GM23338 (cell line): ENCODE results near the gene PDE6A. TPM values are rescaled to one million over a fixed set of nuclear protein-coding genes. Genes with fewer than 3 reads are reported as not detected.

Source experiments
- ATAC-seq: fragments of 200-7000 bp; cut with Tn5 transposase; 3 replicates; pipeline ENCODE4 v1.9.1; 2020
- DNase-seq: peaks from one replicate; pipeline ENCODE4 v3.0.0-alpha.2; 2015; ENCODE audit warnings: low spot score
- H2AFZ ChIP-seq: fragments of 200-600 bp; sonication (generic); 2 replicates; pipeline ENCODE4 v1.8.0; 2016; ENCODE audit warnings: antibody characterized with exemption, mild to moderate bottlenecking, moderate library complexity
- H3F3A ChIP-seq: fragments of 200-600 bp; sonication (generic); replicated peaks from 2 replicates; pipeline ENCODE4 v1.8.0; 2017; ENCODE audit warnings: antibody characterized with exemption, mixed run types, low read depth
- H3K27ac ChIP-seq: fragments of 200-600 bp; sonication (generic); 2 replicates; pipeline ENCODE4 v1.6.1; 2016; ENCODE audit warnings: low read depth
- H3K27me3 ChIP-seq: fragments of 200-600 bp; sonication (generic); 2 replicates; pipeline ENCODE4 v1.8.0; 2016; ENCODE audit warnings: mild to moderate bottlenecking, mixed run types, moderate library complexity; ENCODE audit not compliant: insufficient read depth
- H3K36me3 ChIP-seq: fragments of 200-600 bp; sonication (generic); 2 replicates; pipeline ENCODE4 v1.8.0; 2016; ENCODE audit warnings: mild to moderate bottlenecking; ENCODE audit not compliant: insufficient read depth
- H3K4me1 ChIP-seq: fragments of 200-600 bp; sonication (generic); 2 replicates; pipeline ENCODE4 v1.8.0; 2016; ENCODE audit warnings: mild to moderate bottlenecking, moderate library complexity; ENCODE audit not compliant: insufficient read depth
- H3K4me2 ChIP-seq: fragments of 200-600 bp; sonication (generic); 2 replicates; pipeline ENCODE4 v1.7.1; 2017; ENCODE audit warnings: mixed run types
- H3K4me3 ChIP-seq: fragments of 200-600 bp; sonication (generic); 2 replicates; pipeline ENCODE4 v1.6.1; 2016; ENCODE audit warnings: mixed run types
- H3K79me2 ChIP-seq: fragments of 200-600 bp; sonication (generic); replicated peaks from 2 replicates; pipeline ENCODE4 v1.8.0; 2017; ENCODE audit warnings: mild to moderate bottlenecking; ENCODE audit not compliant: insufficient read depth
- H3K9me2 ChIP-seq: fragments of 200-600 bp; sonication (generic); 2 replicates; pipeline ENCODE4 v1.8.0; 2017; ENCODE audit not compliant: insufficient read depth
- H4K20me1 ChIP-seq: fragments of 200-600 bp; sonication (generic); replicated peaks from 2 replicates; pipeline ENCODE4 v1.8.0; 2017; ENCODE audit warnings: mild to moderate bottlenecking; ENCODE audit not compliant: insufficient read depth
- H3K27ac Mint-ChIP-seq: 2 replicates; pipeline ENCODE4 v1.8.0; 2020; ENCODE audit warnings: inconsistent platforms, mild to moderate bottlenecking, moderate library complexity, mixed read lengths
- H3K27me3 Mint-ChIP-seq: 3 replicates; pipeline ENCODE4 v1.8.0; 2022; ENCODE audit warnings: low read depth, mild to moderate bottlenecking, moderate library complexity, mixed read lengths, inconsistent platforms; ENCODE audit not compliant: insufficient read depth, poor library complexity
- H3K36me3 Mint-ChIP-seq: 3 replicates; pipeline ENCODE4 v1.8.0; 2021; ENCODE audit warnings: low read depth, mild to moderate bottlenecking, inconsistent platforms, moderate library complexity, mixed read lengths
- H3K4me1 Mint-ChIP-seq: 3 replicates; pipeline ENCODE4 v1.8.0; 2020; ENCODE audit warnings: mild to moderate bottlenecking, inconsistent platforms, mixed read lengths
- H3K4me3 Mint-ChIP-seq: 3 replicates; pipeline ENCODE4 v1.8.0; 2021; ENCODE audit warnings: moderate library complexity, mild to moderate bottlenecking, inconsistent platforms, mixed read lengths
- H3K9me3 Mint-ChIP-seq: 3 replicates; pipeline ENCODE4 v1.8.0; 2020; ENCODE audit warnings: moderate library complexity, mild to moderate bottlenecking, inconsistent platforms, mixed read lengths
- CREB1 ChIP-seq: fragments of 250-450 bp; sonication (Bioruptor Pico); IDR thresholded peaks from 2 replicates; pipeline ENCODE4 v1.5.0; 2020; ENCODE audit warnings: low read depth, mild to moderate bottlenecking, moderate library complexity
- CTCF ChIP-seq, 2 experiments: fragments of 200-600 bp in 1 of 2; sonication (generic) in 1 of 2; conservative IDR thresholded peaks; 2 replicates each; pipeline versions ENCODE4 v1.5.1 to v1.6.1; 2016 to 2017; ENCODE audit warnings: antibody characterized with exemption in 2 of 2, low read depth in 2 of 2, mild to moderate bottlenecking in 2 of 2, moderate library complexity in 1 of 2
- ETS1 ChIP-seq: IDR thresholded peaks from 2 replicates; pipeline ENCODE4 v1.6.1; 2016; ENCODE audit warnings: antibody characterized with exemption
- EZH2 ChIP-seq: fragments of 200-600 bp; sonication (generic); IDR thresholded peaks from one replicate; pipeline ENCODE4 v1.8.0; 2017; ENCODE audit warnings: antibody characterized with exemption, mild to moderate bottlenecking, low read depth; ENCODE audit not compliant: unreplicated experiment
- EZH2phosphoT487 ChIP-seq: fragments of 200-600 bp; sonication (generic); IDR thresholded peaks from one replicate; pipeline ENCODE4 v1.8.1; 2018; ENCODE audit warnings: antibody characterized with exemption; ENCODE audit not compliant: unreplicated experiment
- JUNB ChIP-seq: IDR thresholded peaks from one replicate; pipeline ENCODE4 v1.6.1; 2016; ENCODE audit warnings: antibody characterized with exemption; ENCODE audit not compliant: unreplicated experiment
- NANOG ChIP-seq: IDR thresholded peaks from 2 replicates; pipeline ENCODE4 v1.6.1; 2016; ENCODE audit warnings: antibody characterized with exemption, borderline replicate concordance
- POLR2AphosphoS5 ChIP-seq: IDR thresholded peaks from 2 replicates; pipeline ENCODE4 v1.6.1; 2016; ENCODE audit warnings: antibody characterized with exemption, low read depth
- REST ChIP-seq: IDR thresholded peaks from one replicate; pipeline ENCODE4 v1.6.1; 2018; ENCODE audit warnings: antibody characterized with exemption; ENCODE audit not compliant: unreplicated experiment
- STAT1 ChIP-seq: IDR thresholded peaks from one replicate; pipeline ENCODE4 v1.6.1; 2016; ENCODE audit warnings: antibody characterized with exemption; ENCODE audit not compliant: unreplicated experiment
- ZNF114 ChIP-seq: fragments of 250-450 bp; sonication (Bioruptor Pico); IDR thresholded peaks from 2 replicates; pipeline ENCODE4 v1.5.0; 2020; ENCODE audit warnings: mild to moderate bottlenecking, moderate library complexity
- ZNF331 ChIP-seq: fragments of 250-450 bp; sonication (Bioruptor Pico); IDR thresholded peaks from 2 replicates; pipeline ENCODE4 v1.5.0; 2020; ENCODE audit warnings: low read depth, mild to moderate bottlenecking, moderate library complexity
- polyA plus RNA-seq: library from polyadenylated mRNA; unstranded; fragments of >200 nt; fragmentation: Nextera tagmentation; extraction: Ambion mirVana; gene quantifications from 2 replicates; pipeline ENCODE4 v1.2.1, GENCODE V29; 2016
- total RNA-seq: library from RNA; depleted of rRNA; stranded (reverse); fragments of >200 nt; shearing (Covaris generic); gene quantifications from 2 replicates; pipeline ENCODE4 v1.2.3, GENCODE V29; 2014

The PDE6A gene
- total and polyA plus RNA-seq, 2 experiments from 2014 or later, result 0.08 TPM; not detected in 1

- no peak overlapping the region for H3K27ac ChIP-seq
- H3K4me3 Mint-ChIP-seq, result no peak overlapping the region
These were observed 99.0 kb downstream of the PDE6A start for GRCh38 chr5:149845601-149846000.

More at GRCh38 chr5:149845601-149846000, 99.0 kb downstream of the PDE6A start:
- Histone ChIP-seq H3K36me3 (no peaks in the 10 kb centered on the region), H3K4me1 (no peaks in the 10 kb centered on the region), H3K79me2 (no peaks in the 10 kb centered on the region), H3K27me3 (no peaks in the 10 kb centered on the region), H3K4me3 (no peak overlapping the region), H3K9me2 (no peaks in the 10 kb centered on the region), H4K20me1 (no peaks in the 10 kb centered on the region), H3K4me2 (no peak overlapping the region), H3F3A (no peaks in the 10 kb centered on the region), H2AFZ (no peak overlapping the region)
- Mint-ChIP-seq H3K36me3 (peaks cover 49% of the 10 kb centered on the region), H3K27me3 (peaks cover 5% of the 10 kb centered on the region), H3K27ac (no peak overlapping the region), H3K4me1 (peaks cover 11% of the 10 kb centered on the region), H3K9me3 (no peaks in the 10 kb centered on the region)
- TF ChIP-seq ZNF114 (CRISPR knock-in tag), result no peak
- no peak for TF ChIP-seq EZH2phosphoT487
- no peak for TF ChIP-seq STAT1
- TF ChIP-seq CREB1 (CRISPR knock-in tag), result no peak
- no peak for TF ChIP-seq CTCF (conservative IDR thresholded peaks at IDR 0.05; ENCODE audit: low read depth in 2 of 2)
- TF ChIP-seq ETS1, result no peak
- no peak for TF ChIP-seq POLR2AphosphoS5
- TF ChIP-seq EZH2, result no peak
- TF ChIP-seq JUNB, result no peak
- no peak for TF ChIP-seq ZNF331 (CRISPR knock-in tag)
- TF ChIP-seq NANOG, result no peak
- no peak for TF ChIP-seq REST
- ATAC-seq (no peak), DNase-seq (no peak)
